ENCODE measurements around the gene RBM43.

Gene RBM43

DNA sequence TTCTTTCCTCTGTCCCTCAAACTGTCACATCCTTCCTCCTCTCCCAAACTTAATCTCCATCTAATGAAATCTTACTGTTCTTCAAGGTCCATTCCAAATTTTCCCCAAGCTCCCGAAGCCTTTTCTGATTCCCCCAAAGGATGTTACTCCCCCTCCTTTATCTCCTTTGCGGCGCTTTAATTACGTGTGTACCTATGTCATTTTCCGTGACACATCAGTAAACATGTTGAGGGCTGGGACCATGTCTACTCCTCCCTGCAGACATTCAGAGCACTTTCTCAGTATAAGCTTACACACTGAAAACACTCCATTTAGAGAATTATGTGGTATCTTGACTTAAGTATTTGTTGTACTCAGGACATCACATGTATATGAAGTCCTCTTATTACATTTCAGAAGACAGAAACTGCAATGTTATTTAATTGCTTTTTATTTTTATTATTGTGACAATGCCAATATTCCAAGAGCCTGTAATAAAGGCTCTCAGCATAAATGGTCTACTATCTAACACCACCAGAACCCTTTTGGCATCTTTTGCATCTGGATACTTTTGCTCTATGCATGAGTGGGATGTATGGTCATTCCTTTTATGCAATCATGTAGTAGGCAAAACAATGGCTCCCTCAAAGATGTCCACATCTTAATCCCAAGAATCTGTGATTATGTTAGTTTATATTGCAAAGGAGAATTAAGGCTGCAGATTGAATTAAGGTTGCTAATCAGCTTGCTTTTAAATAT lies 26.0 kb upstream of the RBM43 start:
- H3K9me3 Mint-ChIP-seq: no peaks in the 10 kb centered on the region
- no peaks in the 10 kb centered on the region for H3K27me3 Mint-ChIP-seq
- peaks cover 27% of the 10 kb centered on the region for H3K36me3 Mint-ChIP-seq (ENCODE audit: low read depth)
- intact Hi-C loops (cut with micrococcal nuclease): loop anchor here (1.0 to 5.0 kb wide), 3 partner anchors 27 to 123 kb away; partner anchors contain the start of genes RBM43 and TNFAIP6
- peak overlapping the region; percentile 96 for H3K27ac Mint-ChIP-seq
- peak overlapping the region; percentile 83 for H3K4me3 Mint-ChIP-seq
- H3K4me1 Mint-ChIP-seq (ENCODE audit: low read depth): peaks cover 38% of the 10 kb centered on the region

DNA sequence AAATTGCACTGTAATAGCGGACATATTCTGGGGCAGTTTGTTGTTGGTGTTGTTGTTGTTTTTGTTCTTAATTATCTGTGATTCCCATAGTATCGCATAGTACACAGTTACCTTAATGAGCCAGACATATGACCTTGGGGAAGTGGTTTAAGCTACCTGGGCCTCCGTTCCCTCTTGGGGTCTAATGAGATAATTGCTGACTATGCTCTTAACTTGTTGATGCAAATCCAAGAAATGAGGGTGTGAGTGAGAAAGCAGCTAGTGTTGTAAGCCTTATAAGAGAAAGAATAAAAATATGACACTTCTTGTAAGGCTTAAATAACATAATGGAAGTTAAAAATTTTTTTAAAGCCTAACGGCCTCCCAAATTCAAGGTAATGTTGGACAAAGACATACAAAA lies 20.7 kb upstream of the RBM43 start:
- peaks cover 73% of the 10 kb centered on the region for H3K36me3 Mint-ChIP-seq (ENCODE audit: low read depth)
- no peak overlapping the region for H3K27ac Mint-ChIP-seq
- no peak overlapping the region for H3K4me3 Mint-ChIP-seq
- no peaks in the 10 kb centered on the region for H3K27me3 Mint-ChIP-seq
- H3K9me3 Mint-ChIP-seq: no peaks in the 10 kb centered on the region
- peaks cover 20% of the 10 kb centered on the region for H3K4me1 Mint-ChIP-seq (ENCODE audit: low read depth)
- intact Hi-C loops (cut with micrococcal nuclease): no loop called here

DNA sequence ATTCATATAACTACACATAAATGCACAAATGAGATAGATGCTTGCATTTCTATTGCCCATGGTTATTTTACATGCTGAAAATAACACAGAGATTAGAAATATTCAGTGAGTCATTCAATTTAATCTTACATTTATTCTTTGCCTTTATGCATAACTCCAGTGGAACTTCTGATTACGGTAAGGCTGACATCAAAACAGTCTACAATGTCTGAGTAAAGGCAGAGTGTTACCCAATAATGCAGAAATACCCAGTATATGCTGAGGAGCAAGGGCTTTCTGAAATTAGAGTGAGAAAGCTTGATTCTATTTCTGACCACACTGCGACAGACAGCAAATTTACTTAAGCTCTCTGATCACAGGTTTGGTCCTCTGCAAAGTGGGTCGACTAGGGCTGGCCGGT lies 18.6 kb upstream of the RBM43 start:
- H3K27me3 Mint-ChIP-seq: no peaks in the 10 kb centered on the region
- H3K36me3 Mint-ChIP-seq (ENCODE audit: low read depth): peaks cover 84% of the 10 kb centered on the region
- peaks cover 4% of the 10 kb centered on the region for H3K4me1 Mint-ChIP-seq (ENCODE audit: low read depth)
- intact Hi-C loops (cut with micrococcal nuclease): no loop called here
- H3K27ac Mint-ChIP-seq: no peak overlapping the region
- H3K9me3 Mint-ChIP-seq: no peaks in the 10 kb centered on the region
- H3K4me3 Mint-ChIP-seq: no peak overlapping the region

GRCh38 chr2:151278487-151278886 lies 16.8 kb upstream of the RBM43 start:
- H3K36me3 Mint-ChIP-seq (ENCODE audit: low read depth): peaks cover 97% of the 10 kb centered on the region
- intact Hi-C loops (cut with micrococcal nuclease): no loop called here

GRCh38 chr2:151277067-151277466 lies 15.4 kb upstream of the RBM43 start:
- no peaks in the 10 kb centered on the region for H3K27me3 Mint-ChIP-seq
- no peaks in the 10 kb centered on the region for H3K4me1 Mint-ChIP-seq (ENCODE audit: low read depth)
- intact Hi-C loops (cut with micrococcal nuclease): no loop called here
- H3K36me3 Mint-ChIP-seq (ENCODE audit: low read depth): peaks cover 98% of the 10 kb centered on the region
- no peak overlapping the region for H3K4me3 Mint-ChIP-seq
- no peaks in the 10 kb centered on the region for H3K9me3 Mint-ChIP-seq
- H3K27ac Mint-ChIP-seq: no peak overlapping the region

More at GRCh38 chr2:151278487-151278886, 16.8 kb upstream of the RBM43 start:
- H3K27ac Mint-ChIP-seq: no peak overlapping the region
- H3K27me3 Mint-ChIP-seq: no peaks in the 10 kb centered on the region
- H3K4me1 Mint-ChIP-seq (ENCODE audit: low read depth): no peaks in the 10 kb centered on the region
- no peak overlapping the region for H3K4me3 Mint-ChIP-seq
- H3K9me3 Mint-ChIP-seq: no peaks in the 10 kb centered on the region

DNA sequence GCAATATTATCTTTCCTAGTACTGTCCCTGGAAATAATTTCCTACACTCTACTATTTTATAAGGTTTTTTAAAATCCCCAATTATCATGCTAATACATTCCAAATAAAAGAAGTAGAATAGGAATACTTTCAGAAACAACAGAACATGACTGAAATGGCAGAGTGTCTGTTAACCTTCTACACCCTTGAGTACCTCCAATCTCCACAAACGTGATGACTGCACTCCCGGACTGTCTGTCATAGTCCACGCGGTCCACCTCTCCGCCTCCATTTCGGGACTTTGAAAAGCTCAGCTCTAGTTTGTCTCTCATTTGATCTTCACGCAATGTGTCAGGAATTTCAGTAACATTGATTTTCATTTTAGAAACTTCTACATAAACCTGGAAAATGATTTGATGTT lies 13.6 kb upstream of the RBM43 start:
- no peak overlapping the region for H3K27ac Mint-ChIP-seq
- H3K4me3 Mint-ChIP-seq: no peak overlapping the region
- intact Hi-C loops (cut with micrococcal nuclease): no loop called here
- H3K27me3 Mint-ChIP-seq: no peaks in the 10 kb centered on the region
- no peaks in the 10 kb centered on the region for H3K4me1 Mint-ChIP-seq (ENCODE audit: low read depth)
- no peaks in the 10 kb centered on the region for H3K9me3 Mint-ChIP-seq
- peaks cover 92% of the 10 kb centered on the region for H3K36me3 Mint-ChIP-seq (ENCODE audit: low read depth)

DNA sequence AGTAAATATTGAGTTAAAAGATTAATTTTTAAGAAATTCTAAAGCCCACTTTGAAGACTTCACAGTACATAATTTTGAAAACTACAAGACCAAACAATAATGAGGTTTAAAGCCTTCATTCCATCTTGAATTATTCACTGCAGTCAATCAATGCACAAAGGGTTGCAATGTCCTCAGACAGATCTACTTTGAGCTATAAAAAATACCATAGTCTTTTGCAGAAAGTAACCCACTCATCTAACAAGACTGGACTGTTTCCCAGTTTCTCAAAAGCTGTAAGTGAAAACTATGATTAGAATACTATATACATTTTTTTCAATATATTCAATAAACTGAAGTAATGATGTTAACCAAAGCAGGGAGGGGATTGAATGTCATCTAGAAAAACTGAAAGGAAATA lies 10.2 kb upstream of the RBM43 start:
- no peak overlapping the region for H3K27ac Mint-ChIP-seq
- no peaks in the 10 kb centered on the region for H3K4me1 Mint-ChIP-seq (ENCODE audit: low read depth)

GRCh38 chr2:151269798-151270568 lies 8.3 kb upstream of the RBM43 start:
- no peak overlapping the region for H3K27ac Mint-ChIP-seq
- no peaks in the 10 kb centered on the region for H3K27me3 Mint-ChIP-seq
- no peaks in the 10 kb centered on the region for H3K9me3 Mint-ChIP-seq
- intact Hi-C loops (cut with micrococcal nuclease): no loop called here
- H3K4me3 Mint-ChIP-seq: no peak overlapping the region
- H3K4me1 Mint-ChIP-seq (ENCODE audit: low read depth): no peaks in the 10 kb centered on the region
- peaks cover 46% of the 10 kb centered on the region for H3K36me3 Mint-ChIP-seq (ENCODE audit: low read depth)

More for the DNA sequence above, 10.2 kb upstream of the RBM43 start:
- Mint-ChIP-seq H3K9me3 (no peaks in the 10 kb centered on the region), H3K27me3 (no peaks in the 10 kb centered on the region), H3K4me3 (no peak overlapping the region), H3K36me3 (ENCODE audit: low read depth) (peaks cover 65% of the 10 kb centered on the region)
- intact Hi-C loops (cut with micrococcal nuclease): no loop called here

- Mint-ChIP-seq H3K4me1 (ENCODE audit: low read depth) (no peaks in the 10 kb centered on the region), H3K4me3 (no peak overlapping the region), H3K36me3 (ENCODE audit: low read depth) (peaks cover 29% of the 10 kb centered on the region), H3K9me3 (no peaks in the 10 kb centered on the region), H3K27me3 (no peaks in the 10 kb centered on the region), H3K27ac (no peak overlapping the region)
- intact Hi-C loops (cut with micrococcal nuclease): no loop called here
These were observed 6.4 kb upstream of the RBM43 start for GRCh38 chr2:151268085-151268484.

- Mint-ChIP-seq H3K4me1 (ENCODE audit: low read depth) (peaks cover 3% of the 10 kb centered on the region), H3K27ac (no peak overlapping the region)
- intact Hi-C loops (cut with micrococcal nuclease): no loop called here
These were observed 5.9 kb upstream of the RBM43 start for GRCh38 chr2:151267537-151267936.

DNA sequence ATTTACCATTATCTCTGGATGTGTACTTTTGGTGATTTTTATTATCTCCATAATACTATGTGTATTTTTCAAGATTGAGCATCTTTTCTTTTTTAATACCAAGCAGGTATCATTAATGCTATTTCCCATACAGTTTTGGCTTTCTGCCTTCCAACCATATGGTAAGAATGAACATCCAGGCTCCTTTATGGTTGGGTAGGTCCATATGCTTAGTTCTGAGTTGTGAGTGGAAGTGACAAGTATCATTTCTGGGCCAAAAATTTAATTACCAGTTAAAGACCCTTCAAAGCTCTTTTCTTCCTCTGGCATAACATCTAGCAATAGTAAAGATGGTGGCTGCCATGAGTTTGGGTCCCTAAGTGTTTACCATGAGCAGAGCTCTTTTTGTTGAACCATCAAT lies 4.3 kb upstream of the RBM43 start:
- Mint-ChIP-seq H3K27me3 (no peaks in the 10 kb centered on the region), H3K4me1 (ENCODE audit: low read depth) (peaks cover 12% of the 10 kb centered on the region), H3K36me3 (ENCODE audit: low read depth) (peaks cover 14% of the 10 kb centered on the region), H3K4me3 (no peak overlapping the region), H3K27ac (no peak overlapping the region), H3K9me3 (no peaks in the 10 kb centered on the region)
- intact Hi-C loops (cut with micrococcal nuclease): no loop called here

More at GRCh38 chr2:151267537-151267936, 5.9 kb upstream of the RBM43 start:
- H3K4me3 Mint-ChIP-seq: no peak overlapping the region
- H3K9me3 Mint-ChIP-seq: no peaks in the 10 kb centered on the region
- H3K36me3 Mint-ChIP-seq (ENCODE audit: low read depth): peaks cover 24% of the 10 kb centered on the region
- H3K27me3 Mint-ChIP-seq: no peaks in the 10 kb centered on the region

GRCh38 chr2:151264157-151264825 lies 2.6 kb upstream of the RBM43 start:
- no peaks in the 10 kb centered on the region for H3K36me3 Mint-ChIP-seq (ENCODE audit: low read depth)
- H3K9me3 Mint-ChIP-seq: no peaks in the 10 kb centered on the region
- H3K27me3 Mint-ChIP-seq: no peaks in the 10 kb centered on the region
- peaks cover 22% of the 10 kb centered on the region for H3K4me1 Mint-ChIP-seq (ENCODE audit: low read depth)
- H3K27ac Mint-ChIP-seq: peak overlapping the region; percentile 7
- H3K4me3 Mint-ChIP-seq: no peak overlapping the region
- intact Hi-C loops (cut with micrococcal nuclease): no loop called here

DNA sequence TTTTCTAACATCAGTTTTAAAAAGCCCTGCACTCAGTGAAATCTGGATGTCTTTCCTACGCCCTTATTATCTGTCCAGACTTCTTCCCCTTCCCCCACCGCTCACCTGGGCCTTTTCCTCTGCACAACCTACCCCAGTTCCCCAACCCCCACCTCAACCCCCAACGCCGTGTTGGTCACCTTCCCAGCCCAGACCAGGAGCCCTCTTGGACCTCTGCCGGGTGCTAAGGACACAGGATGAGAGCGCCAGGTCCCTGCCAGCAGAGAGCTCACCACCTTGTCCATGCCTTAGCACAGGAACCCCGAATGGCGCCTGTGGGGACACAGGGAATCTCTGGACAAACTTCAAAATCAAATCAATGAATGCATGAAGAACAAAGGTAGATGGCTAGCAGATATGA lies 966 bp upstream of the RBM43 start:
- Mint-ChIP-seq H3K4me3 (no peak overlapping the region), H3K27me3 (no peaks in the 10 kb centered on the region), H3K27ac (no peak overlapping the region), H3K4me1 (ENCODE audit: low read depth) (peaks cover 22% of the 10 kb centered on the region), H3K9me3 (no peaks in the 10 kb centered on the region), H3K36me3 (ENCODE audit: low read depth) (no peaks in the 10 kb centered on the region)
- intact Hi-C loops (cut with micrococcal nuclease): no loop called here

- intact Hi-C loops (cut with micrococcal nuclease): loop anchor here (2.0 kb wide), 2 partner anchors 27 to 149 kb away; partner anchors contain the start of gene NMI
- no peaks in the 10 kb centered on the region for H3K27me3 Mint-ChIP-seq
- peak overlapping the region; percentile 82 for H3K4me3 Mint-ChIP-seq
- no peaks in the 10 kb centered on the region for H3K9me3 Mint-ChIP-seq
- peaks cover 26% of the 10 kb centered on the region for H3K4me1 Mint-ChIP-seq (ENCODE audit: low read depth)
- H3K36me3 Mint-ChIP-seq (ENCODE audit: low read depth): no peaks in the 10 kb centered on the region
- peak overlapping the region; percentile 89 for H3K27ac Mint-ChIP-seq
These were observed 271 bp upstream of the RBM43 start for GRCh38 chr2:151261977-151262291.
